ENCODE results near the gene RTP3. TPM values are rescaled to one million over a fixed set of nuclear protein-coding genes. Genes with fewer than 3 reads are reported as not detected.

RTP3 gene
- total and polyA plus RNA-seq, 2 of the 8 experiments (the other 6 are each of a cell fraction or from before 2014, with no cell fraction given), result 0.08 TPM; not detected in 1

DNA sequence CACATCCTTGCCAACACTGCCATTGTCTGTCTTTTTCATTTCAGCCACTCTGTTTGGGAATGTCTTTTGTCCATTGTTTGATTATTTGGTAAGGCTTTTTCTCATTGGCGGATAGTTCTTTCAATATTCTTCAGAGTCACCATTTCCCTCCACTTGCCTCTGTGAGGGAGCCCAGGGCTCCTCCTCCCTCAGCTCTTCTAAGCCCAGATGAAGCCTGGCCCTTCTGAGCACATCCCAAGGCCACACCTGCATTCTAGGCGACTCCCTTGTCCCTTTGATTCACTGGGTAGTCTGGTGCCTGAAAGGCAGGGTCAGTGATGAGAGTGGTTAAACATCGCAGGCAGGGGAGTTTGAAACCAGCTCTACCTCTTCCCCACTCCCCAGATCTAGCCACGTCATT is 20.6 kb upstream of the RTP3 start (continued):
- TF ChIP-seq, protein P1, sequence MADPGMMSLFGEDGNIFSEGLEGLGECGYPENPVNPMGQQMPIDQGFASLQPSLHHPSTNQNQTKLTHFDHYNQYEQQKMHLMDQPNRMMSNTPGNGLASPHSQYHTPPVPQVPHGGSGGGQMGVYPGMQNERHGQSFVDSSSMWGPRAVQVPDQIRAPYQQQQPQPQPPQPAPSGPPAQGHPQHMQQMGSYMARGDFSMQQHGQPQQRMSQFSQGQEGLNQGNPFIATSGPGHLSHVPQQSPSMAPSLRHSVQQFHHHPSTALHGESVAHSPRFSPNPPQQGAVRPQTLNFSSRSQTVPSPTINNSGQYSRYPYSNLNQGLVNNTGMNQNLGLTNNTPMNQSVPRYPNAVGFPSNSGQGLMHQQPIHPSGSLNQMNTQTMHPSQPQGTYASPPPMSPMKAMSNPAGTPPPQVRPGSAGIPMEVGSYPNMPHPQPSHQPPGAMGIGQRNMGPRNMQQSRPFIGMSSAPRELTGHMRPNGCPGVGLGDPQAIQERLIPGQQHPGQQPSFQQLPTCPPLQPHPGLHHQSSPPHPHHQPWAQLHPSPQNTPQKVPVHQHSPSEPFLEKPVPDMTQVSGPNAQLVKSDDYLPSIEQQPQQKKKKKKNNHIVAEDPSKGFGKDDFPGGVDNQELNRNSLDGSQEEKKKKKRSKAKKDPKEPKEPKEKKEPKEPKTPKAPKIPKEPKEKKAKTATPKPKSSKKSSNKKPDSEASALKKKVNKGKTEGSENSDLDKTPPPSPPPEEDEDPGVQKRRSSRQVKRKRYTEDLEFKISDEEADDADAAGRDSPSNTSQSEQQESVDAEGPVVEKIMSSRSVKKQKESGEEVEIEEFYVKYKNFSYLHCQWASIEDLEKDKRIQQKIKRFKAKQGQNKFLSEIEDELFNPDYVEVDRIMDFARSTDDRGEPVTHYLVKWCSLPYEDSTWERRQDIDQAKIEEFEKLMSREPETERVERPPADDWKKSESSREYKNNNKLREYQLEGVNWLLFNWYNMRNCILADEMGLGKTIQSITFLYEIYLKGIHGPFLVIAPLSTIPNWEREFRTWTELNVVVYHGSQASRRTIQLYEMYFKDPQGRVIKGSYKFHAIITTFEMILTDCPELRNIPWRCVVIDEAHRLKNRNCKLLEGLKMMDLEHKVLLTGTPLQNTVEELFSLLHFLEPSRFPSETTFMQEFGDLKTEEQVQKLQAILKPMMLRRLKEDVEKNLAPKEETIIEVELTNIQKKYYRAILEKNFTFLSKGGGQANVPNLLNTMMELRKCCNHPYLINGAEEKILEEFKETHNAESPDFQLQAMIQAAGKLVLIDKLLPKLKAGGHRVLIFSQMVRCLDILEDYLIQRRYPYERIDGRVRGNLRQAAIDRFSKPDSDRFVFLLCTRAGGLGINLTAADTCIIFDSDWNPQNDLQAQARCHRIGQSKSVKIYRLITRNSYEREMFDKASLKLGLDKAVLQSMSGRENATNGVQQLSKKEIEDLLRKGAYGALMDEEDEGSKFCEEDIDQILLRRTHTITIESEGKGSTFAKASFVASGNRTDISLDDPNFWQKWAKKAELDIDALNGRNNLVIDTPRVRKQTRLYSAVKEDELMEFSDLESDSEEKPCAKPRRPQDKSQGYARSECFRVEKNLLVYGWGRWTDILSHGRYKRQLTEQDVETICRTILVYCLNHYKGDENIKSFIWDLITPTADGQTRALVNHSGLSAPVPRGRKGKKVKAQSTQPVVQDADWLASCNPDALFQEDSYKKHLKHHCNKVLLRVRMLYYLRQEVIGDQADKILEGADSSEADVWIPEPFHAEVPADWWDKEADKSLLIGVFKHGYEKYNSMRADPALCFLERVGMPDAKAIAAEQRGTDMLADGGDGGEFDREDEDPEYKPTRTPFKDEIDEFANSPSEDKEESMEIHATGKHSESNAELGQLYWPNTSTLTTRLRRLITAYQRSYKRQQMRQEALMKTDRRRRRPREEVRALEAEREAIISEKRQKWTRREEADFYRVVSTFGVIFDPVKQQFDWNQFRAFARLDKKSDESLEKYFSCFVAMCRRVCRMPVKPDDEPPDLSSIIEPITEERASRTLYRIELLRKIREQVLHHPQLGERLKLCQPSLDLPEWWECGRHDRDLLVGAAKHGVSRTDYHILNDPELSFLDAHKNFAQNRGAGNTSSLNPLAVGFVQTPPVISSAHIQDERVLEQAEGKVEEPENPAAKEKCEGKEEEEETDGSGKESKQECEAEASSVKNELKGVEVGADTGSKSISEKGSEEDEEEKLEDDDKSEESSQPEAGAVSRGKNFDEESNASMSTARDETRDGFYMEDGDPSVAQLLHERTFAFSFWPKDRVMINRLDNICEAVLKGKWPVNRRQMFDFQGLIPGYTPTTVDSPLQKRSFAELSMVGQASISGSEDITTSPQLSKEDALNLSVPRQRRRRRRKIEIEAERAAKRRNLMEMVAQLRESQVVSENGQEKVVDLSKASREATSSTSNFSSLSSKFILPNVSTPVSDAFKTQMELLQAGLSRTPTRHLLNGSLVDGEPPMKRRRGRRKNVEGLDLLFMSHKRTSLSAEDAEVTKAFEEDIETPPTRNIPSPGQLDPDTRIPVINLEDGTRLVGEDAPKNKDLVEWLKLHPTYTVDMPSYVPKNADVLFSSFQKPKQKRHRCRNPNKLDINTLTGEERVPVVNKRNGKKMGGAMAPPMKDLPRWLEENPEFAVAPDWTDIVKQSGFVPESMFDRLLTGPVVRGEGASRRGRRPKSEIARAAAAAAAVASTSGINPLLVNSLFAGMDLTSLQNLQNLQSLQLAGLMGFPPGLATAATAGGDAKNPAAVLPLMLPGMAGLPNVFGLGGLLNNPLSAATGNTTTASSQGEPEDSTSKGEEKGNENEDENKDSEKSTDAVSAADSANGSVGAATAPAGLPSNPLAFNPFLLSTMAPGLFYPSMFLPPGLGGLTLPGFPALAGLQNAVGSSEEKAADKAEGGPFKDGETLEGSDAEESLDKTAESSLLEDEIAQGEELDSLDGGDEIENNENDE (IDR thresholded peaks at IDR 0.05; ENCODE audit: insufficient replicate concordance, low read length), result no peak
- TF ChIP-seq RFX5 (IDR thresholded peaks at IDR 0.05; ENCODE audit: borderline replicate concordance, low read depth, low read length) (no peak), POLR2A (IDR thresholded peaks at IDR 0.05; ENCODE audit: control extremely low read depth in 1 of 2, low read depth in 2 of 2, low read length in 2 of 2) (no peak), NRF1 (IDR thresholded peaks at IDR 0.05; ENCODE audit: low read depth, low read length) (no peak), SUZ12 (IDR thresholded peaks at IDR 0.05; ENCODE audit: low read length) (no peak), SIX5 (IDR thresholded peaks at IDR 0.05; ENCODE audit: low read depth, low read length) (no peak), JUND (IDR thresholded peaks at IDR 0.05; ENCODE audit: low read length) (no peak), HDAC6 (IDR thresholded peaks at IDR 0.05; ENCODE audit: low read depth, low read length) (no peak), BACH1 (IDR thresholded peaks at IDR 0.05; ENCODE audit: low read length) (no peak), JUN (IDR thresholded peaks at IDR 0.05; ENCODE audit: low read depth, low read length) (no peak), SIRT6 (IDR thresholded peaks at IDR 0.05; ENCODE audit: low read length) (no peak), TAF7 (optimal IDR thresholded peaks at IDR 0.05; ENCODE audit: borderline replicate concordance, low read depth, low read length) (no peak), RBBP5 (IDR thresholded peaks at IDR 0.05; ENCODE audit: borderline replicate concordance, low read depth, low read length) (no peak), ASH2L (IDR thresholded peaks at IDR 0.05; ENCODE audit: low read length) (no peak)
